Gastrocnemius medialis (tissue), 4 donors: ENCODE measurements around the gene ALPP.
"Not testable (repeated sequence)": the region's sequence is repeated elsewhere in the genome, so short reads cannot be mapped to it uniquely, and the experiment has no call there.

Source experiments
- POLR2A ChIP-seq, 2 donors: fragments of 450-650 bp; IDR thresholded peaks; one replicate each; pipeline ENCODE4 v1.6.1; 2017; ENCODE audit warnings: antibody characterized with exemption in 2 of 2, mild to moderate bottlenecking in 2 of 2, moderate library complexity in 2 of 2
- TF ChIP-seq, protein P1 (sequence below), 5 experiments: fragments of 450-650 bp in 3 of 5; fragments of 200-600 bp in 2 of 5; sonication (generic) in 2 of 5; IDR thresholded peaks in 4 of 5; conservative IDR thresholded peaks in 1 of 5; 1 replicate in 4 of 5; 2 replicates in 1 of 5; pipeline ENCODE4 v1.5.1; 2016 to 2019; ENCODE audit warnings: antibody characterized with exemption in 5 of 5, mild to moderate bottlenecking in 3 of 5, moderate library complexity in 3 of 5

DNA sequence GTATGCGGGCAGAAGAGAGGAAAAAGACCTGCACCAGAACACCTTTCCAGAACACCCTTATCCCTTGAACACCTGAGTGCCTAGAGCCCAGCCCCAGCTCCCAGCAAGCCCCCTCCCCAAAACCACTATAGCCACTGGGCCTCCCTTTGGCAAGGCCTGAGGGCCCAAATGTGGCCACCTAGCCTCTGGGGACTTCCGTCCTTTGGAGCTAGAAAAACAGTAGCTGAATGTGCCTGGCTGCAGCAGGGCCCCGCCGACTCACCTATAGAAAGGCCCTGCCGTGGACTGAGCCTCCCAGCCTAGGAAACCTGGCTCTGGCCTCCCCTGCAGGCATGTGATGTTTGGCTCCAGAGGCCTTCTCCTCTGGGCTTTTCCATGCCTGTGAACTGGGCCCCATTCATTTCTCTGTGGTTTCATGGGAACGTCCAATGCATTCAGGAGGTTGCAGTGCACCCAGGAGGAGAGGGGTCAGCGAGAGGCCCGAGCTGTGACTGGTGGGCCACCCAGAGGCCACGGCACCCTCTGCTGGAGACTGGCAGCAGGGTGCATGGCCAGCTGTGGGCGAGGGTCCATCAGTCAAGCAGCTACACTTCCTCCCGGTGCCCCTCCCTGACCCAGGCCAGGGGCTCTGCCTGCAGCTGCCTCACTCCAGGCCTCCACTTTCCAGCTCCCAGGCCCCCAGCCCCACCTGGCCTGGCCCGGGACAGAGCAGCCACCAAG is 15.3 kb upstream of the ALPP start:
- TF ChIP-seq, protein P1, sequence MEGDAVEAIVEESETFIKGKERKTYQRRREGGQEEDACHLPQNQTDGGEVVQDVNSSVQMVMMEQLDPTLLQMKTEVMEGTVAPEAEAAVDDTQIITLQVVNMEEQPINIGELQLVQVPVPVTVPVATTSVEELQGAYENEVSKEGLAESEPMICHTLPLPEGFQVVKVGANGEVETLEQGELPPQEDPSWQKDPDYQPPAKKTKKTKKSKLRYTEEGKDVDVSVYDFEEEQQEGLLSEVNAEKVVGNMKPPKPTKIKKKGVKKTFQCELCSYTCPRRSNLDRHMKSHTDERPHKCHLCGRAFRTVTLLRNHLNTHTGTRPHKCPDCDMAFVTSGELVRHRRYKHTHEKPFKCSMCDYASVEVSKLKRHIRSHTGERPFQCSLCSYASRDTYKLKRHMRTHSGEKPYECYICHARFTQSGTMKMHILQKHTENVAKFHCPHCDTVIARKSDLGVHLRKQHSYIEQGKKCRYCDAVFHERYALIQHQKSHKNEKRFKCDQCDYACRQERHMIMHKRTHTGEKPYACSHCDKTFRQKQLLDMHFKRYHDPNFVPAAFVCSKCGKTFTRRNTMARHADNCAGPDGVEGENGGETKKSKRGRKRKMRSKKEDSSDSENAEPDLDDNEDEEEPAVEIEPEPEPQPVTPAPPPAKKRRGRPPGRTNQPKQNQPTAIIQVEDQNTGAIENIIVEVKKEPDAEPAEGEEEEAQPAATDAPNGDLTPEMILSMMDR (IDR thresholded peaks at IDR 0.05 in 4 of 5, conservative IDR thresholded peaks at IDR 0.05 in 1 of 5): not testable (repeated sequence)
- TF ChIP-seq POLR2A (IDR thresholded peaks at IDR 0.05): not testable (repeated sequence)
